Measurements from ENCODE around the gene MYNN. TPM values are rescaled to one million over a fixed set of nuclear protein-coding genes. Genes with fewer than 3 reads are reported as not detected.

The MYNN gene
- total RNA-seq, 1 experiment from 2014 or later, result 16.2 TPM

GRCh38 chr3:169746924-169747323 is 26.3 kb upstream of the MYNN start:
- H3K36me3 ChIP-seq (ENCODE audit: control insufficient read depth, insufficient read depth, low read length), result no peaks in the 10 kb centered on the region
- no peaks in the 10 kb centered on the region for H3K4me1 ChIP-seq (ENCODE audit: control insufficient read depth, insufficient read depth, low read length)
- ChIA-PET POLR2A (no interaction called here), CTCF (interaction anchor here (0.6 kb wide), 1 partner anchor 706 kb away, joined by 7 read pairs; no protein-coding TSS in a partner anchor)
- ATAC-seq (0 out of 2 replicates have a peak, but pooled peaks have one; percentile 29), DNase-seq (ENCODE audit: low read depth, low spot score) (no peak)
- intact Hi-C loops (cut with micrococcal nuclease; ENCODE audit: unreplicated experiment), result loop anchor here (5.0 kb wide), 1 partner anchor 600 kb away; no protein-coding TSS in a partner anchor
- no peaks in the 10 kb centered on the region for H3K9me3 ChIP-seq (ENCODE audit: control insufficient read depth, insufficient read depth, low read depth, low read length)
- peaks cover 42% of the 10 kb centered on the region for H3K27me3 ChIP-seq (ENCODE audit: control insufficient read depth, insufficient read depth, low read length)
- H3K4me3 ChIP-seq (ENCODE audit: low read depth in 2 of 2, low read length in 2 of 2), result no peak overlapping the region
- TF ChIP-seq REST (IDR thresholded peaks at IDR 0.05; ENCODE audit: insufficient read depth in 1 of 2, low read depth in 2 of 2, low read length in 1 of 2) (no peak), SIN3A (IDR thresholded peaks at IDR 0.05; ENCODE audit: borderline replicate concordance, insufficient read depth, low read depth, low read length) (no peak), CTCF (IDR thresholded peaks at IDR 0.05) (no peak), POLR2AphosphoS5 (IDR thresholded peaks at IDR 0.05; ENCODE audit: low read depth, low read length) (no peak), TCF7L2 (IDR thresholded peaks at IDR 0.05; ENCODE audit: low read depth, low read length) (no peak)
- H3K27ac ChIP-seq (ENCODE audit: low read length), result no peak overlapping the region
- BruUV-seq (replicated peaks), result no TSS peak
- in situ Hi-C loops (cut with HindIII; ENCODE audit: low pct_unique_long_range_greater_than_20kb, low sequenced_read_pairs), result no loop called here

- no peaks in the 10 kb centered on the region for H3K4me1 ChIP-seq (ENCODE audit: control insufficient read depth, insufficient read depth, low read length)
- BruUV-seq (replicated peaks), result no TSS peak
- H3K27me3 ChIP-seq (ENCODE audit: control insufficient read depth, insufficient read depth, low read length), result peaks cover 49% of the 10 kb centered on the region
- no peak overlapping the region for H3K27ac ChIP-seq (ENCODE audit: low read length)
- ChIA-PET POLR2A (no interaction called here), CTCF (no interaction called here)
- ATAC-seq (no peak), DNase-seq (ENCODE audit: low read depth, low spot score) (no peak)
- intact Hi-C loops (cut with micrococcal nuclease; ENCODE audit: unreplicated experiment) (loop anchor here (5.0 kb wide), 1 partner anchor 601 kb away; no protein-coding TSS in a partner anchor), in situ Hi-C loops (cut with HindIII; ENCODE audit: low pct_unique_long_range_greater_than_20kb, low sequenced_read_pairs) (no loop called here)
- no peaks in the 10 kb centered on the region for H3K36me3 ChIP-seq (ENCODE audit: control insufficient read depth, insufficient read depth, low read length)
- TF ChIP-seq CTCF (IDR thresholded peaks at IDR 0.05), result no peak
- no peak for TF ChIP-seq TCF7L2 (IDR thresholded peaks at IDR 0.05; ENCODE audit: low read depth, low read length)
- no peak for TF ChIP-seq SIN3A (IDR thresholded peaks at IDR 0.05; ENCODE audit: borderline replicate concordance, insufficient read depth, low read depth, low read length)
- TF ChIP-seq REST (IDR thresholded peaks at IDR 0.05; ENCODE audit: insufficient read depth in 1 of 2, low read depth in 2 of 2, low read length in 1 of 2), result no peak
- no peak for TF ChIP-seq POLR2AphosphoS5 (IDR thresholded peaks at IDR 0.05; ENCODE audit: low read depth, low read length)
- H3K9me3 ChIP-seq (ENCODE audit: control insufficient read depth, insufficient read depth, low read depth, low read length), result no peaks in the 10 kb centered on the region
- no peak overlapping the region for H3K4me3 ChIP-seq (ENCODE audit: low read depth in 2 of 2, low read length in 2 of 2)
Measured at GRCh38 chr3:169748670-169749069, 24.5 kb upstream of the MYNN start.

Data from Panc1 (cell line).